ACC112 (cell line): ENCODE results near the gene KRT76.
"Not testable (repeated sequence)": the region's sequence is repeated elsewhere in the genome, so short reads cannot be mapped to it uniquely, and the experiment has no call there.

Experiments used
- H2AFZ ChIP-seq: fragments of 200-600 bp; sonication (generic); one replicate; pipeline ENCODE4 v1.6.0; 2017; ENCODE audit warnings: antibody characterized with exemption, low read length; ENCODE audit not compliant: unreplicated experiment
- H3K27ac ChIP-seq: fragments of 200-600 bp; sonication (generic); 2 replicates; pipeline ENCODE4 v1.5.1; 2014; ENCODE audit warnings: low read depth, mild to moderate bottlenecking, antibody characterized with exemption, low read length, moderate library complexity
- H3K27me3 ChIP-seq: fragments of 200-600 bp; sonication (generic); 2 replicates; pipeline ENCODE4 v1.6.1; 2014; ENCODE audit warnings: mild to moderate bottlenecking, antibody characterized with exemption, low read length, moderate library complexity, mixed read lengths; ENCODE audit not compliant: insufficient read depth
- H3K36me3 ChIP-seq: fragments of 200-600 bp; sonication (generic); 2 replicates; pipeline ENCODE4 v1.6.1; 2016; ENCODE audit warnings: mild to moderate bottlenecking, antibody characterized with exemption, low read length, moderate library complexity, mixed read lengths; ENCODE audit not compliant: insufficient read depth
- H3K4me1 ChIP-seq: fragments of 200-600 bp; sonication (generic); one replicate; pipeline ENCODE4 v1.6.1; 2016; ENCODE audit warnings: low read length, mixed read lengths; ENCODE audit not compliant: insufficient read depth, unreplicated experiment, control insufficient read depth
- H3K4me3 ChIP-seq: fragments of 200-600 bp; sonication (generic); 2 replicates; pipeline ENCODE4 v1.5.1; 2014; ENCODE audit warnings: mild to moderate bottlenecking, low read depth, low read length
- H3K79me2 ChIP-seq: fragments of 200-600 bp; sonication (generic); one replicate; pipeline ENCODE4 v1.6.0; 2016; ENCODE audit warnings: low read length; ENCODE audit not compliant: control insufficient read depth, unreplicated experiment, insufficient read depth

KRT76 gene

GRCh38 chr12:52765702-52766101 is 11.4 kb downstream of the KRT76 start:
- no peaks in the 10 kb centered on the region for H3K79me2 ChIP-seq
- no peak overlapping the region for H3K27ac ChIP-seq
- H2AFZ ChIP-seq, result no peak overlapping the region
- no peaks in the 10 kb centered on the region for H3K36me3 ChIP-seq
- H3K4me1 ChIP-seq, result no peaks in the 10 kb centered on the region
- peaks cover 77% of the 10 kb centered on the region for H3K27me3 ChIP-seq
- H3K4me3 ChIP-seq, result no peak overlapping the region

GRCh38 chr12:52763991-52764390 is 13.2 kb downstream of the KRT76 start:
- H3K79me2 ChIP-seq, result no peaks in the 10 kb centered on the region
- no peak overlapping the region for H3K4me3 ChIP-seq
- no peaks in the 10 kb centered on the region for H3K36me3 ChIP-seq
- no peak overlapping the region for H3K27ac ChIP-seq
- H3K4me1 ChIP-seq, result no peaks in the 10 kb centered on the region
- H3K27me3 ChIP-seq, result peaks cover 77% of the 10 kb centered on the region
- no peak overlapping the region for H2AFZ ChIP-seq

- Histone ChIP-seq H3K36me3 (no peaks in the 10 kb centered on the region), H3K4me3 (no peak overlapping the region), H3K27me3 (peaks cover 81% of the 10 kb centered on the region), H3K4me1 (no peaks in the 10 kb centered on the region), H2AFZ (no peak overlapping the region), H3K27ac (no peak overlapping the region), H3K79me2 (no peaks in the 10 kb centered on the region)
Measured at GRCh38 chr12:52763036-52763659, 14.0 kb downstream of the KRT76 start.

GRCh38 chr12:52761802-52762201 is 15.3 kb downstream of the KRT76 start:
- Histone ChIP-seq H3K4me1 (no peaks in the 10 kb centered on the region), H3K4me3 (no peak overlapping the region), H3K27me3 (peaks cover 81% of the 10 kb centered on the region), H2AFZ (no peak overlapping the region), H3K36me3 (no peaks in the 10 kb centered on the region), H3K27ac (no peak overlapping the region), H3K79me2 (no peaks in the 10 kb centered on the region)

GRCh38 chr12:52761218-52761617 is 15.9 kb downstream of the KRT76 start:
- H3K27me3 ChIP-seq, result peaks cover 81% of the 10 kb centered on the region
- not testable (repeated sequence) for H3K4me3 ChIP-seq, H3K4me1 ChIP-seq, H2AFZ ChIP-seq, H3K79me2 ChIP-seq, H3K27ac ChIP-seq, H3K36me3 ChIP-seq

- H2AFZ ChIP-seq, result no peak overlapping the region
- H3K27ac ChIP-seq, result no peak overlapping the region
- peaks cover 80% of the 10 kb centered on the region for H3K27me3 ChIP-seq
- no peak overlapping the region for H3K4me3 ChIP-seq
- no peaks in the 10 kb centered on the region for H3K36me3 ChIP-seq
- H3K4me1 ChIP-seq, result no peaks in the 10 kb centered on the region
- H3K79me2 ChIP-seq, result no peaks in the 10 kb centered on the region
Measured at GRCh38 chr12:52760623-52761022, 16.5 kb downstream of the KRT76 start.

- H3K36me3 ChIP-seq, result no peaks in the 10 kb centered on the region
- H3K27ac ChIP-seq, result no peak overlapping the region
- H3K4me1 ChIP-seq, result no peaks in the 10 kb centered on the region
- no peaks in the 10 kb centered on the region for H3K79me2 ChIP-seq
- peaks cover 85% of the 10 kb centered on the region for H3K27me3 ChIP-seq
- no peak overlapping the region for H3K4me3 ChIP-seq
- no peak overlapping the region for H2AFZ ChIP-seq
Measured at GRCh38 chr12:52759695-52760094, 17.4 kb downstream of the KRT76 start.

- Histone ChIP-seq H3K4me3 (no peak overlapping the region), H3K36me3 (no peaks in the 10 kb centered on the region), H3K79me2 (no peaks in the 10 kb centered on the region), H3K27ac (no peak overlapping the region), H3K4me1 (no peaks in the 10 kb centered on the region), H2AFZ (no peak overlapping the region), H3K27me3 (peaks cover 83% of the 10 kb centered on the region)
Measured at GRCh38 chr12:52759218-52759617, 17.9 kb downstream of the KRT76 start.

GRCh38 chr12:52757449-52758176 is 19.5 kb downstream of the KRT76 start:
- H3K27ac ChIP-seq, result no peak overlapping the region
- no peaks in the 10 kb centered on the region for H3K79me2 ChIP-seq
- no peak overlapping the region for H2AFZ ChIP-seq
- H3K4me1 ChIP-seq, result no peaks in the 10 kb centered on the region
- H3K36me3 ChIP-seq, result no peaks in the 10 kb centered on the region
- H3K27me3 ChIP-seq, result peaks cover 81% of the 10 kb centered on the region
- no peak overlapping the region for H3K4me3 ChIP-seq

- peaks cover 82% of the 10 kb centered on the region for H3K27me3 ChIP-seq
- no peaks in the 10 kb centered on the region for H3K79me2 ChIP-seq
- H3K27ac ChIP-seq, result no peak overlapping the region
- H2AFZ ChIP-seq, result no peak overlapping the region
- no peaks in the 10 kb centered on the region for H3K36me3 ChIP-seq
- H3K4me1 ChIP-seq, result no peaks in the 10 kb centered on the region
- no peak overlapping the region for H3K4me3 ChIP-seq
Measured at GRCh38 chr12:52756281-52756960, 20.7 kb downstream of the KRT76 start.

- Histone ChIP-seq H3K27ac (no peak overlapping the region), H3K4me3 (no peak overlapping the region), H3K4me1 (no peaks in the 10 kb centered on the region), H2AFZ (no peak overlapping the region), H3K27me3 (peaks cover 88% of the 10 kb centered on the region), H3K36me3 (no peaks in the 10 kb centered on the region), H3K79me2 (no peaks in the 10 kb centered on the region)
Measured at GRCh38 chr12:52755533-52755932, 21.6 kb downstream of the KRT76 start.
